ENCODE results near the gene SIGLEC11.

The SIGLEC11 gene

GRCh38 chr19:49984491-49984890 lies 23.5 kb upstream of the SIGLEC11 start:
- H3K4me3 ChIP-seq (ENCODE audit: low read depth in 1 of 5, low read length in 5 of 5): no peak overlapping the region
- no peaks in the 10 kb centered on the region for H3K4me1 ChIP-seq (ENCODE audit: control insufficient read depth in 5 of 5, insufficient read depth in 5 of 5, low read length in 5 of 5)
- peaks cover 3 to 73% (median 64%) of the 10 kb centered on the region in 5 donors for H3K36me3 ChIP-seq (ENCODE audit: control insufficient read depth in 5 of 5, insufficient read depth in 5 of 5, low read length in 5 of 5)
- H3K9ac ChIP-seq (ENCODE audit: low read length in 5 of 5): no peak overlapping the region
- H3K27me3 ChIP-seq (ENCODE audit: control insufficient read depth in 5 of 5, insufficient read depth in 4 of 5, low read length in 5 of 5): no peaks in the 10 kb centered on the region
- no peak overlapping the region for H3K27ac ChIP-seq (ENCODE audit: low read depth, low read length)
- no peaks in the 10 kb centered on the region for H3K9me3 ChIP-seq (ENCODE audit: control insufficient read depth in 5 of 5, low read length in 5 of 5)

- Histone ChIP-seq H3K36me3 (ENCODE audit: control insufficient read depth in 5 of 5, insufficient read depth in 5 of 5, low read length in 5 of 5) (peaks cover 3 to 72% (median 62%) of the 10 kb centered on the region in 5 donors), H3K4me1 (ENCODE audit: control insufficient read depth in 5 of 5, insufficient read depth in 5 of 5, low read length in 5 of 5) (no peaks in the 10 kb centered on the region), H3K9ac (ENCODE audit: low read length in 5 of 5) (no peak overlapping the region), H3K27me3 (ENCODE audit: control insufficient read depth in 5 of 5, insufficient read depth in 4 of 5, low read length in 5 of 5) (no peaks in the 10 kb centered on the region), H3K9me3 (ENCODE audit: control insufficient read depth in 5 of 5, low read length in 5 of 5) (no peaks in the 10 kb centered on the region), H3K4me3 (ENCODE audit: low read depth in 1 of 5, low read length in 5 of 5) (no peak overlapping the region), H3K27ac (ENCODE audit: low read depth, low read length) (no peak overlapping the region)
Observed at GRCh38 chr19:49983645-49984229, 22.8 kb upstream of the SIGLEC11 start.

DNA sequence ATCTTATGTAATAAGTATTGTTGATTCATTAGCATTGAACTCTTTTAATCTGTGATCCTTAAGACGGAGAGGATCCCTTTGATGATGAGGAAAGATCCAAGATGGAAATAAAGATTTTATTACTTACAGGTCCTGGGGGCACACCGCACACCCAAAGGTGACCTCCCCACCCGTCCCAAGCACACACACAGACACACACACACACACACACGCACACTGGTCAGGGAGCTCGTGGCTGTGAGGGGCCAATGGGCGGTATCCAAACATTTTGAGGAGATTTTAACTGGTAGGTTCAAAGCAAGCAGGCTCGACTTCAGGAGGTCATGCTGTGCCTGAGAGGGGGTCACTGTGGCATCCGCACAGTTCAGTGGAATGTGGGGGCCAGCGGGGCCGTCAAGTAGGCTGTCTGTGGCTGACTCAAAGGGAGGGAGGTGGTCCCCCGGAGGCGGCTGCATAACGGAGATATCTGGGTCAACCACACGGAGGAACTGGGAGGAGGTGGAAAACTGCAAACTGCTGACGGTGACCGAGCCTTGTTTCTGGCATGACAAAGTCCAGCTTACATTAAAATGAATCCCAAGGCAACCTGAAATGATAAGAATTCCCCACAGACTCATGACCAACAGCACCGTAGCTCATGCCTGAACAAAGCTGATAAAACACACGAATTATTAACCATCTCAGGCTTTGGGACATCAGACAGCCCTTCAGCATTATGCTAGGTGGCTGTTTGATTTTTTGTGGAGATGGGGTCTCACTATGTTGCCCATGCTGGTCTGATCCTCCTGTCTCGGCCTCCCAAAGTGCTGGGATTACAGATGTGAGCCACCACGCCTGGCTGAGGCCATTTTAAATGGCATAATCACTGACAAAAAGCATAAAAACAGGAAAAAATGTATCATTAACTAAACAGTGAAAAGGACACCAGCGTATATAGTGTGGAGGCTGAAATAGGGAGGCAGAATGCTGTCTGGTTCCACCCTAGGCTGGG lies 20.9 kb upstream of the SIGLEC11 start:
- Histone ChIP-seq H3K4me3 (ENCODE audit: low read depth in 1 of 5, low read length in 5 of 5) (no peak overlapping the region), H3K27me3 (ENCODE audit: control insufficient read depth in 5 of 5, insufficient read depth in 4 of 5, low read length in 5 of 5) (no peaks in the 10 kb centered on the region), H3K9me3 (ENCODE audit: control insufficient read depth in 5 of 5, low read length in 5 of 5) (no peaks in the 10 kb centered on the region), H3K36me3 (ENCODE audit: control insufficient read depth in 5 of 5, insufficient read depth in 5 of 5, low read length in 5 of 5) (peaks cover 3 to 75% (median 63%) of the 10 kb centered on the region in 5 donors), H3K9ac (ENCODE audit: low read length in 5 of 5) (no peak overlapping the region), H3K4me1 (ENCODE audit: control insufficient read depth in 5 of 5, insufficient read depth in 5 of 5, low read length in 5 of 5) (no peaks in the 10 kb centered on the region), H3K27ac (ENCODE audit: low read depth, low read length) (no peak overlapping the region)

DNA sequence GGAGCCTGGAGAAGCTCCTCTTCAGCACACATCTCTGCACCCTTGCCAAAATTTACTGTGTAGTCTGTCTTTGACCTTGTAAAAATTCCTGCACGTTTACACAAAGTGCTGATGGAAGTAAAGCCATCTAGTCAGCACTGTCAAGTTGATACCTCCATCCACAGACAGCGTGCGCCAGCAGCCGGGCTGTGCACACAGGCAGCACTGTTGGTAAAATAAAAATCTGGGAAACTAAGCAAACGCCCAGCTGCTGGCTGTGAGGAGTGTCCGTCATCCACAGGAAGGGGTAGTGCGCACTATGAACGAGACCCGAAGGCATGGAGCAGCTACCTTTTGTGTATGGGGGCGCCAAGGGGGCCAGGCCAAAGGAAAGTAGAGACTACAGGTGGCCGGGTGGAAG lies 17.4 kb upstream of the SIGLEC11 start:
- no peak overlapping the region for H3K4me3 ChIP-seq (ENCODE audit: low read depth in 1 of 5, low read length in 5 of 5)
- peaks cover 0 to 8% (median under 1%) of the 10 kb centered on the region in 5 donors for H3K4me1 ChIP-seq (ENCODE audit: control insufficient read depth in 5 of 5, insufficient read depth in 5 of 5, low read length in 5 of 5)
- no peaks in the 10 kb centered on the region for H3K9me3 ChIP-seq (ENCODE audit: control insufficient read depth in 5 of 5, low read length in 5 of 5)
- no peak overlapping the region for H3K9ac ChIP-seq (ENCODE audit: low read length in 5 of 5)
- no peaks in the 10 kb centered on the region for H3K27me3 ChIP-seq (ENCODE audit: control insufficient read depth in 5 of 5, insufficient read depth in 4 of 5, low read length in 5 of 5)
- no peak overlapping the region for H3K27ac ChIP-seq (ENCODE audit: low read depth, low read length)
- H3K36me3 ChIP-seq (ENCODE audit: control insufficient read depth in 5 of 5, insufficient read depth in 5 of 5, low read length in 5 of 5): peaks cover 0 to 61% (median 56%) of the 10 kb centered on the region in 5 donors

DNA sequence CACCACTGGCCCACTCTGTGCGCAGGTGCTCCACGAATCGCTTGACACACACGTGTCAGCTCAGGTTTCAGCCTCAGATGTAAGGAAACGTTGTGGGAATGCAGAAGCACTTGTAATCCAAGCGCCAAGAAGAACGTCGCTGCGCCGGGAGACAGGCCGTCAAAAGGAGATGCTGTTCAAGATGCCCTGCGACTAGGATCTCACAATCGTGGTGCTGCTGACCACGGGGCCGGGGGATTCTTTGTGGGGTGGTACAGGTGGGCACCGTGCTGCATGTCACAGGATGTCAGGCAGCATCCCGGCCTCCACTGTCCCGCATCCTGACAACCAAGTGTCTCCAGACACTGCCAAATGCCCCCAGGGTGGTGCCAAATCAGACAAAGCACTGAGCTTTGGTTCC lies 16.9 kb upstream of the SIGLEC11 start:
- no peak overlapping the region for H3K4me3 ChIP-seq (ENCODE audit: low read depth in 1 of 5, low read length in 5 of 5)
- peaks cover 0 to 62% (median 56%) of the 10 kb centered on the region in 5 donors for H3K36me3 ChIP-seq (ENCODE audit: control insufficient read depth in 5 of 5, insufficient read depth in 5 of 5, low read length in 5 of 5)
- H3K27me3 ChIP-seq (ENCODE audit: control insufficient read depth in 5 of 5, insufficient read depth in 4 of 5, low read length in 5 of 5): no peaks in the 10 kb centered on the region
- no peak overlapping the region for H3K27ac ChIP-seq (ENCODE audit: low read depth, low read length)
- peaks cover 0 to 12% (median 3%) of the 10 kb centered on the region in 5 donors for H3K4me1 ChIP-seq (ENCODE audit: control insufficient read depth in 5 of 5, insufficient read depth in 5 of 5, low read length in 5 of 5)
- H3K9ac ChIP-seq (ENCODE audit: low read length in 5 of 5): no peak overlapping the region
- no peaks in the 10 kb centered on the region for H3K9me3 ChIP-seq (ENCODE audit: control insufficient read depth in 5 of 5, low read length in 5 of 5)

DNA sequence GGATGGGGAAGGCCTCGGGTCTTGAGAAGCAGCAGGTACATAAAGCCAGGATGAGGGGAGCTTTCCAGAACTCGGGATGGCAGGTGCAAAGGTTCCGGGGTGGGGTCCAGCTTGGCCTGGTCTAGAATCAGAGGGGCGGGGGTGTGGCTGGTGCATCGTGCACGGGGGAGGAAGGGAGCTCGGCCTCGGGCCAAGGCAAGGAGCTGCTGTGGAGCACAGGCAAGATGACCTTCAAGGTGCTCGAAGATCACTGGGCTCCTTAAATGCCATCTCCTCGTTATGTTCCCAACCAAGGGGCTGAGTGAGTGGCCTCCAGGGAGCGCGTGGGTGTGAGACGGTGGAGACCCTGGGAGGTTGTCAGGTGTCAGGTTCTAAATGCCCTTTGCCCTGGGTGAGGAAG lies 16.1 kb upstream of the SIGLEC11 start:
- no peak overlapping the region for H3K27ac ChIP-seq (ENCODE audit: low read depth, low read length)
- H3K27me3 ChIP-seq (ENCODE audit: control insufficient read depth in 5 of 5, insufficient read depth in 4 of 5, low read length in 5 of 5): no peaks in the 10 kb centered on the region
- no peak overlapping the region for H3K9ac ChIP-seq (ENCODE audit: low read length in 5 of 5)
- peaks cover 0 to 17% (median 3%) of the 10 kb centered on the region in 5 donors for H3K4me1 ChIP-seq (ENCODE audit: control insufficient read depth in 5 of 5, insufficient read depth in 5 of 5, low read length in 5 of 5)
- H3K9me3 ChIP-seq (ENCODE audit: control insufficient read depth in 5 of 5, low read length in 5 of 5): no peaks in the 10 kb centered on the region
- H3K4me3 ChIP-seq (ENCODE audit: low read depth in 1 of 5, low read length in 5 of 5): no peak overlapping the region
- H3K36me3 ChIP-seq (ENCODE audit: control insufficient read depth in 5 of 5, insufficient read depth in 5 of 5, low read length in 5 of 5): peaks cover 0 to 55% (median 52%) of the 10 kb centered on the region in 5 donors

DNA sequence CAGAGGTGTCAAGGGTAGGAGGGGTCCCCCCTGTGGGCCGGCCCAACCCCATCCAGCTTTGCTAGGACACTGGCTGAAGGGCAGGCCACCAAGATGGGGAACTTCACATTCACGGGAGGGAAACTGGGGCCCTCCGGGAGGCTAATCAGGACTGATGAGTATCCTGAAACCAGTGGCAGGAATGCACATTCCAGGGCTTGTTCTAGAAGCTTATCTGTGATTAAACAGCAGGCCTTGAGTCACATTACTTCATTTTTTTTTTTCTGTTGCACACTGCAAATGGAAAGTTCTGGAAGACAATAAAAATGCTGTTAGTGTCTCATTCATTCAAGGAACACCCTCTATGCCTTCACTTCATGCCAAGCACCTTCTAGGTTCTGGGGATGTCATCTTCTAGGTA lies 15.5 kb upstream of the SIGLEC11 start:
- H3K9ac ChIP-seq (ENCODE audit: low read length in 5 of 5): no peak overlapping the region
- no peaks in the 10 kb centered on the region for H3K9me3 ChIP-seq (ENCODE audit: control insufficient read depth in 5 of 5, low read length in 5 of 5)
- H3K27me3 ChIP-seq (ENCODE audit: control insufficient read depth in 5 of 5, insufficient read depth in 4 of 5, low read length in 5 of 5): no peaks in the 10 kb centered on the region
- H3K4me3 ChIP-seq (ENCODE audit: low read depth in 1 of 5, low read length in 5 of 5): no peak overlapping the region
- H3K4me1 ChIP-seq (ENCODE audit: control insufficient read depth in 5 of 5, insufficient read depth in 5 of 5, low read length in 5 of 5): peaks cover 0 to 17% (median 3%) of the 10 kb centered on the region in 5 donors
- peaks cover 0 to 49% (median 46%) of the 10 kb centered on the region in 5 donors for H3K36me3 ChIP-seq (ENCODE audit: control insufficient read depth in 5 of 5, insufficient read depth in 5 of 5, low read length in 5 of 5)
- no peak overlapping the region for H3K27ac ChIP-seq (ENCODE audit: low read depth, low read length)

DNA sequence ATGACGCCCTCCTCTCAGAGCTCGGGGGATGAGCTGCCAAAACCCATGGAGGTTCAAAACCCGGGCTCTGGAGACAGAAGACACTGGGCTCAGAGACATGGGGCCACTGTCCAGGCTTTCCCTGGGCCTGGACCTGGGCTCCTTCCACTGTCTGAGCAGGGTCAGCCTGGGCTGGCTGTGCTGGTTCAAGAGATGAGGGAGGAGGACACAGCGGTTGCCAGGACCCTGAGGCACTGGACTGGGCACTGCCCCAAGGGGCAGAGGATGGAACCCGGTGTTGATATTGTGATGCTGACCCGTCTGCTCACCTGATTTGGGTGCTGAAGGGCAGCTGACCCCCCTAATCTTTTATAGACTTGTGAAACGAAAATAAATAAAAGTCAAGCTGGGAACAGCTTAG lies 14.1 kb upstream of the SIGLEC11 start:
- Histone ChIP-seq H3K9ac (ENCODE audit: low read length in 5 of 5) (no peak overlapping the region), H3K36me3 (ENCODE audit: control insufficient read depth in 5 of 5, insufficient read depth in 5 of 5, low read length in 5 of 5) (peaks cover 0 to 44% (median 38%) of the 10 kb centered on the region in 5 donors), H3K27ac (ENCODE audit: low read depth, low read length) (no peak overlapping the region), H3K27me3 (ENCODE audit: control insufficient read depth in 5 of 5, insufficient read depth in 4 of 5, low read length in 5 of 5) (no peaks in the 10 kb centered on the region), H3K4me3 (ENCODE audit: low read depth in 1 of 5, low read length in 5 of 5) (no peak overlapping the region), H3K9me3 (ENCODE audit: control insufficient read depth in 5 of 5, low read length in 5 of 5) (no peaks in the 10 kb centered on the region), H3K4me1 (ENCODE audit: control insufficient read depth in 5 of 5, insufficient read depth in 5 of 5, low read length in 5 of 5) (peaks cover 0 to 17% (median 3%) of the 10 kb centered on the region in 5 donors)

DNA sequence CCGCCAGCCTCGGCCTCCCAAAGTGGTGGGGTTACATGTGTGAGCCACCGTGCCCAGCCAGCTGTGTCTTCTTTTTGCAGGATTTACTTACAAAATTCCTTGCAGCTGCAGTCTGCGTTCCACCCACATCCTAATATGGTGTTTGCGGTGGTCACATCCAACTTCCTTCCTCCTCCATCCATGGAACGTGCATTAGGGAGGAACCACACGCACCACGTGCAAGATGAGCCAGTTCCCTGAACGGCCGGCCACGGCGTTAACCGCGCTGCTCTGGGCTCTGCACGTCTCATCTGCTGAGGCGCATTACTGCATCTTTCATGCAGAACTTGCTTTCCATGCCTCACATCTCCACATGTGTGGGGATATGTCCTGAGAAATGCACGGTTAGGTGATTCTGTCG lies 13.0 kb upstream of the SIGLEC11 start:
- peaks cover 0 to 40% (median 34%) of the 10 kb centered on the region in 5 donors for H3K36me3 ChIP-seq (ENCODE audit: control insufficient read depth in 5 of 5, insufficient read depth in 5 of 5, low read length in 5 of 5)
- peaks cover 1 to 4% (median 3%) of the 10 kb centered on the region in 5 donors for H3K27me3 ChIP-seq (ENCODE audit: control insufficient read depth in 5 of 5, insufficient read depth in 4 of 5, low read length in 5 of 5)
- H3K9ac ChIP-seq (ENCODE audit: low read length in 5 of 5): no peak overlapping the region
- no peak overlapping the region for H3K4me3 ChIP-seq (ENCODE audit: low read depth in 1 of 5, low read length in 5 of 5)
- peaks cover 1 to 21% (median 3%) of the 10 kb centered on the region in 5 donors for H3K4me1 ChIP-seq (ENCODE audit: control insufficient read depth in 5 of 5, insufficient read depth in 5 of 5, low read length in 5 of 5)
- no peaks in the 10 kb centered on the region for H3K9me3 ChIP-seq (ENCODE audit: control insufficient read depth in 5 of 5, low read length in 5 of 5)
- no peak overlapping the region for H3K27ac ChIP-seq (ENCODE audit: low read depth, low read length)

GRCh38 chr19:49972841-49973240 lies 11.9 kb upstream of the SIGLEC11 start:
- no peak overlapping the region for H3K9ac ChIP-seq (ENCODE audit: low read length in 5 of 5)
- no peak overlapping the region for H3K4me3 ChIP-seq (ENCODE audit: low read depth in 1 of 5, low read length in 5 of 5)
- peaks cover 0 to 29% (median 23%) of the 10 kb centered on the region in 5 donors for H3K36me3 ChIP-seq (ENCODE audit: control insufficient read depth in 5 of 5, insufficient read depth in 5 of 5, low read length in 5 of 5)
- no peak overlapping the region for H3K27ac ChIP-seq (ENCODE audit: low read depth, low read length)
- no peaks in the 10 kb centered on the region for H3K9me3 ChIP-seq (ENCODE audit: control insufficient read depth in 5 of 5, low read length in 5 of 5)
- H3K27me3 ChIP-seq (ENCODE audit: control insufficient read depth in 5 of 5, insufficient read depth in 4 of 5, low read length in 5 of 5): peaks cover 5 to 9% (median 9%) of the 10 kb centered on the region in 5 donors
- H3K4me1 ChIP-seq (ENCODE audit: control insufficient read depth in 5 of 5, insufficient read depth in 5 of 5, low read length in 5 of 5): peaks cover 2 to 24% (median 3%) of the 10 kb centered on the region in 5 donors

Measured in subcutaneous abdominal adipose tissue (tissue), 5 donors.